Ureter (tissue), 1 donor: ENCODE results near the gene WDR73. TPM values are rescaled to one million over a fixed set of nuclear protein-coding genes. Genes with fewer than 3 reads are reported as not detected.

ENCODE experiments used
- DNase-seq: peaks from one replicate; pipeline ENCODE4 v3.0.0-alpha.2; 2020; ENCODE audit warnings: low spot score
- total RNA-seq: library from RNA; stranded (reverse); gene quantifications from one replicate; pipeline ENCODE4 v1.2.4, GENCODE V29; 2023
- donor health status: DM: yes; HTN: yes; CAD: no.

The WDR73 gene
- total RNA-seq, 1 donor from 2014 or later = 48.2 TPM

DNA sequence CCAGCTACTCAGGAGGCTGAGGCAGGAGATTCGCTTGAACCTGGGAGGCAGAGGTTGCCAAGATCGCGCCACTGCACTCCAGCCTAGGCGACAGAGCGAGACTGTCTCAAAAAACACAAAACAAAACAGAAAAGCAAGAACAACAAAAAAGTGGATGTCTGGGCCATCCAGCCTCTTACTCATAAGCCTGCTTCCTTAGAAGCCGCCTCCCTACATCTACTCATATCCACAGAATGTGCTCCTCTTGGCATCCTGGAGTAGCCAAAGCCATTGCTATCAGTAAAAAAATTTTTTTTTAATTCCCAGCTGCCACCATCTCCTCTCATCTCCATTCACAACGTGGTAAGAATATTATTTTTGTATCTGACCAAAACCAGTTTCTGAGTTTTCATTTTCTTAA is 42.5 kb downstream of the WDR73 start:
- no peak for DNase-seq

DNA sequence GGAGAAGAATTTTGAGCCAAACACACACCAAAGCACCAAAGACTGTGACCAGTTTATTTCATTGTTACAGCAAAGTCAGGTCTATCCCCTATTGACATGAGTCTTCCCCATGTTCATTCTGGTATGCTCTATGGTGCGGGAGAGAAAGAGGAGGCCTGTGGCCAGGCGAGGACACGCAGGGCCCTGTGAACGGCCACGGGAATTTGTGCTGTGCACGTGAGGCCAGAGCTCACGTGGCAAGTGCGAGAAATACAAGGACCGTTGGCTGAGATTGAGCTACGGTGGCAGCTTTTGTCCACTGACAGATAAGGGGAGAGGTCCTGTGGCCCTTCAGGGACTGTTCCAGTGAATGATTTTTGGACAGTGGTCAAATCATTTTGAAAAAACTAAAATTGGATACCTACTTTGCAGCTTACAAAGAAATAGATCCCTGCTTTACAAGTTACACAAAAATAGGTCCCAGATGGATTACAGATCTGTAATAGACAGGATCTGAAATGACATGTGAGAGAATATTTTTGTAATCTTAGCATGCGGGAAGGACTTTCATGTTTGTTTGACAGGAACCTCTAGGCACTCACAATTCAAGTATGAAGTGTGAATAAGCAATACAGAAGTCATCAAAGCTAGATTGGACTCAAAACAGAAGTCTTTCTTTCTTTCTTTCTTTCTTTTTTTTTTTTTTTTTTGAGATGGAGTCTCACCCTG is 44.1 kb downstream of the WDR73 start:
- no peak for DNase-seq

- DNase-seq = no peak
Measured at GRCh38 chr15:84608707-84609284, 45.3 kb downstream of the WDR73 start.

DNA sequence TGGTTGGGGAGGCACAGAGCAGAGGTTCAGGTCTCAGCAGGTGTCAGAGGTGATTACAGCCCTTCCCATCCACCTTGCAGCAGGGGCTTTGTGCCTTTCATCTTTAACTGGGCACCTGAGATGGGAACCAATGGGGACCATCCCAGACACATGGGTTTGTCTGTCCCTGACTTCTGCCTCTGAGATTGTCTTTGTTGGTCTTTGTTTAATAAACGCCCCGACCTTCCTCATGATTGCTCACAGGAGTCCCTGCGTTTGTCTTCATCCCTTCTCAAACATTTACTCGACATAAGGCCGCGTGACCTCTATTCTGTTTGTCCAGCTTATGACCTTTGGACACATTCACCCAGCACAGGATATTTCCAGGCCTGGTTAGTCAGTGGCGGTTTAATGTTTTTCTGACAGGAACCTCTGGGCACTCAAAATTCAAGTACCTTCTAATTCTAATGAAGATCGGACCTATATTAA is 47.4 kb downstream of the WDR73 start:
- no peak for DNase-seq

DNA sequence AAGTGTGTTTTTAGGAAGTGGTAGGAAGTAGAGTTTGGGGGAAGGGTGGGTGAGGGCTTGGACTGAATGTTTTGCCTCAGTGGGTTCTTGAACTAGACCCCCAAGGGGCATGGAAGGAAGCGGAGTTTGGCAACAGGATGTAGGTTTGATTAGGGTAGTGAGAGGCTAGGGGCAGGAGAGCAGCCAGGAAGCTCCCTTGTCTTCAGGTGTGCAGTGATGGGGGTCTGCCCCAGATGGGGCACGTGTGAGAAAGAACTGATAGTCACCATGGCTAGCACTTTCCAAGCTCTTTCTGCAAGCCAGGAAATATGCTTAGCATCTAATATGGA is 48.6 kb downstream of the WDR73 start:
- no peak for DNase-seq

GRCh38 chr15:84604826-84605553 is 49.1 kb downstream of the WDR73 start:
- DNase-seq = no peak

DNA sequence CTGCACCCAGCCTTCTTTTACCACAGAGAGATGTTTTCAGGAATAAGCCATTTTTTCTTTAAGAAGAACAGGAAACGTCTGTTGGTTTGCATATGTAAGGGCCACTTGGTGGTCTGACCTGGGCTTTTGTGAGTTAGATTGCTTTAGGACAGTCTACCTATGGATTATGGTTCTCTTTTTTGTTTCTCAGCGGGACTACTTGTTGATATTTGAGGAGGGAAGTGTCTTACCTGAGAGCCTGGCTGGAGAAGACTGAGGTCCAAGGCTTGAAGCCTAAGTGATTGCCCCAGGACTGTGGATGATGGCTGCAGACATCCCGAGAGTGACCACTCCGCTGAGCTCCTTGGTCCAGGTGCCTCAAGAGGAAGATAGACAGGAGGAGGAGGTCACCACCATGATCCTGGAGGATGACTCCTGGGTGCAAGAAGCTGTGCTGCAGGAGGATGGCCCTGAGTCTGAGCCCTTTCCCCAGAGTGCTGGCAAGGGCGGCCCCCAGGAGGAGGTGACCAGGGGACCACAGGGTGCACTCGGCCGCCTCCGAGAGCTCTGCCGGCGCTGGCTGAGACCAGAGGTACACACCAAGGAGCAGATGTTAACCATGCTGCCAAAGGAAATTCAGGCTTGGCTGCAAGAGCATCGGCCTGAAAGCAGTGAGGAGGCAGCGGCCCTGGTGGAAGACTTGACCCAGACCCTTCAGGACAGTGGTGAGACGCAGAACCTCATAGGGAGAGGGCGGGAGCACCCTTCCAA is 50.3 kb downstream of the WDR73 start:
- DNase-seq = no peak

- no peak for DNase-seq
Measured at GRCh38 chr15:84601555-84601838, 52.6 kb downstream of the WDR73 start.

DNA sequence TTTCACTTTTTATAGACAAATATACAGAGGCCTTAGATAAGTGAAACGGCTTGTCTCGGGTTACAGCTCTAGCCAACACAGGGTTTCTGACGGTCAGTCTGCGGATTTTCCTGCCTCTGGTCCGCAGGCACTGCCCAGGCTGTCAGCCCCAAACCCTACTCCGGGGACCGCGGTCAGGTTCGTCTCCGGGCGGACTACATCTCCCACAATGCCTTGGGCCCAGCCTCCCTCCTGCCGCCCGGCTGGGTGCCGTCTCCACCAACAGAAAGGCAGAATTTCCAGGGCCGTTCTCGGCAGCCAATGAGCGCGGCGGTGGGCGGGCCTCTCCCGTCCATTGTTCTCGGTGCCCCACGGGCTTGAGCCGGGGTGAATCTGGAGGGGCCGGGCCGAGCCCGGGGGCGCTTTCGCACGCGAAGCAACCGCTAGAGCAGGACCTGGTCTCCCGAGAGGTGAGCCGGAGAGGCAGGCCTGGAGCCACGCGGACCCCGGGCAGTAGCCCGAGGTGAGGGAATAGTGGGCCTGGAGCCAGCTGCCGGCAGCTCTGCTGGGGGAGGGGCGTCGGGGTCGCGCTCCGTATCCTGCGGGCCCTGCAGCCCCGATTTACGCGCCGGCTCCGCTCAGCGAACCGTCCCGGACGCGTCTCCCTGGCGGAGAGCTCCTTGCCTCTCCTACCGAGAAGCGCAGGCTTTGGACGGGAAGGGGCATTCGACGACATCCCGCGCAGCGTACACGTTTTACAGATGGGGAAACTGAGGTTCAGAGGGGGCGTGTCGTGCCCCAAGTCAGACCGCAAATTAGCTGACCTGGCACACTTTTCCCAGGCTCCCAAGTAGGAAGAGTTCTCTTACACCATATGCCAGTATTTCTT is 53.2 kb downstream of the WDR73 start, which contains the start of gene ZSCAN2:
TSS of gene ZSCAN2 (plus strand) at position 323 of the 868 bp plus-strand sequence. CDS start 2,919 bp downstream, outside the sequence.
- DNase-seq = peak; percentile 96

GRCh38 chr15:84600331-84600686 is 53.8 kb downstream of the WDR73 start:
- DNase-seq = peak; percentile 87

DNA sequence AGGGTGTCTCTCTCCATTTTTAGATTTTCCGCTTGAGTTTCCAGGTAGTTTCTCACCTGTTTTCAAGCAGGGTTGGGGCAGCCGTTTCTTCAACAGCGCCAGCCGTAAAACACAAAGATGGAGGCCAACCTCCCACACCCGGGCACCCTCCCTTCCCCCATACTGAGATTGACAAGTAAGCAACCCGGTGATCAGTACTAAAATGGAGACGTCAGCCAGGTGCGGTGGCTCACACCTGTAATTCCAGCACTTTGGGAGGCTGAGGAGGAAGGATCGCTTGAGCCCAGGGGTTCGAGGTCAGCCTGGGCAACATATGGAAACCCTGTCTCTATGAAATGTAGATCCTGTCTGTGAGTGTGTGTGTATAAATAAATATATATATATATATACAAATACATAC is 54.2 kb downstream of the WDR73 start:
- no peak for DNase-seq

GRCh38 chr15:84598993-84599392 is 55.1 kb downstream of the WDR73 start:
- no peak for DNase-seq

DNA sequence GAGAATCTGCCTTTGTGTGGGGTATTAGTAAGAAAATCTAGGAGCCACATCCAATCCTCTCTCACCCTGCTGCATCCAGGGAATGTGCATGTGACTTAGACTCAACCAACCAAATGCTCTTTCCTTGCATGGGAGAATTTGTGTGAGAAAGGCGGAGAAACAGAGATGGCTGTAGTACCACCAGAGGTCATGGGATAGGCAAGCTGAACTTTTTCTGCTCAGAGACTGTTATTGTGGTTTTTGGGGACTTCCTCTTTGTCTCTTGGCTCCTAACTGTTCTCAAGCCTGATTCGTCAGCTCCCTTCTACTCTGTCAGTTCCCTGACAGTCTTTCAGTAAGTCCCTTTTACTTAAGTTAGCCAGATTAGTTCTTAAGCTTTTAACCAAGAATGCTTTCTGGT is 55.8 kb downstream of the WDR73 start:
- no peak for DNase-seq

GRCh38 chr15:84597296-84597695 is 56.8 kb downstream of the WDR73 start:
- DNase-seq = no peak

DNA sequence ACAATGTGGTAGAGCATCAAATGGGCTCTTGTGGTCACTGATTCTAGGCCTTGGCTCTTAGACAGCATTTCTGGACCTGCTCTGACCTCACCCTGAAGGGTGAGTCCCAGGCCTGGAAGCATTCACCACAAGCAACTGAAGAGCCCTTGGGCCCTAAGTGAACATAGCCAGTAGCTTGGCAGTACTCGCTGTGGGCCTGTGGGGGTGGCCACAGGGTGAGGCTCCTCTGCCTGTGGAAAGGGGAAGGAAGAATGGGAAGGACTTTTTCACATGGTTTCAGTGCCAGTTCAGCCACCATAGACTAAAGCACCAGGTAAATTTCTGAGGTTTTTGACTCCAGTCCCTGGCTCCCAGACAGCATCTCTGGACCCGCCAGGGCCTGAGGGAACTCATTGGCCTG is 58.4 kb downstream of the WDR73 start:
- no peak for DNase-seq

- DNase-seq = no peak
Measured at GRCh38 chr15:84594617-84595290, 59.3 kb downstream of the WDR73 start.

- no peak for DNase-seq
Measured at GRCh38 chr15:84591815-84592214, 62.3 kb downstream of the WDR73 start.

DNA sequence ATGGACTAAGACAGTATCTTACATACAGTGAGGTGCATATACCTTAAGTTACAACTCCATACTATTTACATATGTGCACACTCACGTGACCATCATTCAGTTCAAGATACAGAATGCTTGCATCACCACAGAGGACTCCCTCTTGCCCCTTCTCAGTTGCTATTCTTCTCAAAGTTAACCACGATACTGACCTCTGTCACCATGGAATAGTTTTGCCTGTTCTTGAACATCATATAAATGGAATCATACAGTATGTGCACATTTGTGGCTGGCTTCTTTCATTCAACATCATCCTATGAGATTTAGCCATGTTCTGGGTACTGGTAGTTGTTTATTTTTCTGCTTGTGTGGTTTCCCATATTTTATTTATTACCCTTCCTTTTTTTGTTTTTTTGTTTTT is 63.7 kb downstream of the WDR73 start:
- no peak for DNase-seq
